HG02798 (cell line): ENCODE results near the gene TNRC6B.
"Not testable (repeated sequence)": the region's sequence is repeated elsewhere in the genome, so short reads cannot be mapped to it uniquely, and the experiment has no call there.

Source experiments
- ATAC-seq: cut with Tn5 transposase; IDR thresholded peaks from one replicate; pipeline ENCODE4 v1.9.1; 2021; ENCODE audit warnings: mild to moderate bottlenecking; ENCODE audit not compliant: unreplicated experiment, poor library complexity

TNRC6B gene

GRCh38 chr22:40180403-40180802 is 2.7 kb downstream of the TNRC6B start:
- ATAC-seq: no peak

- no peak for ATAC-seq
These were observed 3.6 kb downstream of the TNRC6B start for GRCh38 chr22:40181323-40181722.

GRCh38 chr22:40182231-40182835 is 4.6 kb downstream of the TNRC6B start:
- ATAC-seq: no peak

GRCh38 chr22:40183029-40183581 is 5.4 kb downstream of the TNRC6B start:
- ATAC-seq: no peak

- ATAC-seq: not testable (repeated sequence)
These were observed 5.9 kb downstream of the TNRC6B start for GRCh38 chr22:40183603-40184002.

- ATAC-seq: no peak
These were observed 9.7 kb downstream of the TNRC6B start for GRCh38 chr22:40187389-40187788.

GRCh38 chr22:40189997-40190396 is 12.3 kb downstream of the TNRC6B start:
- ATAC-seq: no peak

- no peak for ATAC-seq
These were observed 12.8 kb downstream of the TNRC6B start for GRCh38 chr22:40190501-40190900.

GRCh38 chr22:40193429-40194421 is 16.0 kb downstream of the TNRC6B start:
- ATAC-seq: no peak

- no peak for ATAC-seq
These were observed 16.9 kb downstream of the TNRC6B start for GRCh38 chr22:40194656-40195055.

- ATAC-seq: no peak
These were observed 19.1 kb downstream of the TNRC6B start for GRCh38 chr22:40196628-40197360.

GRCh38 chr22:40197421-40197820 is 19.7 kb downstream of the TNRC6B start:
- not testable (repeated sequence) for ATAC-seq

- no peak for ATAC-seq
These were observed 21.0 kb downstream of the TNRC6B start for GRCh38 chr22:40198733-40199132.

GRCh38 chr22:40199223-40199622 is 21.5 kb downstream of the TNRC6B start:
- ATAC-seq: no peak

- no peak for ATAC-seq
These were observed 22.1 kb downstream of the TNRC6B start for GRCh38 chr22:40199852-40200251.

- ATAC-seq: no peak
These were observed 23.2 kb downstream of the TNRC6B start for GRCh38 chr22:40200795-40201530.

- ATAC-seq: no peak
These were observed 24.7 kb downstream of the TNRC6B start for GRCh38 chr22:40202225-40202944.

GRCh38 chr22:40203572-40203971 is 25.8 kb downstream of the TNRC6B start:
- peak; percentile 64 for ATAC-seq
